ENCODE results near the gene NPC1.

NPC1 gene

DNA sequence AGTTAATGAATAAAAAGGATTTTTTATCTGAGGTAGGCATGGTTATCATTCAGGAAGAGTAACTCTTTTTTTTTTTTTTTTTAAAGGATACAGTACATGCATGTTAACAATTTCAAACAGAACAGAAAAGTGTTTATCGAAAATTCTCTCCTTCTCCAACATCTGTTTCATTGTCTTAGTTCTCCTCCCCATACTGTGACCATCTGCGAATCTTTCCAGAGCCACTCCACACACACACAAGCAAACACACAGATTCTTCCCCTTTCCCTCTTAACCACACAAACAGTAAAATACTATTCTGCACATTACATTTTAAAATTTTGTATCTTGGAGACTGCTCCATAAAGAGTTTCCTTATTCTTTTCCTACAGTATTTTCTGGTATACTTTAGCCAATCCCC, 38.0 kb downstream of the NPC1 start:
- no peak for DNase-seq (ENCODE audit: low read depth in 3 of 3)

GRCh38 chr18:23547846-23548245, 38.5 kb downstream of the NPC1 start:
- DNase-seq (ENCODE audit: low read depth in 3 of 3) = no peak

DNA sequence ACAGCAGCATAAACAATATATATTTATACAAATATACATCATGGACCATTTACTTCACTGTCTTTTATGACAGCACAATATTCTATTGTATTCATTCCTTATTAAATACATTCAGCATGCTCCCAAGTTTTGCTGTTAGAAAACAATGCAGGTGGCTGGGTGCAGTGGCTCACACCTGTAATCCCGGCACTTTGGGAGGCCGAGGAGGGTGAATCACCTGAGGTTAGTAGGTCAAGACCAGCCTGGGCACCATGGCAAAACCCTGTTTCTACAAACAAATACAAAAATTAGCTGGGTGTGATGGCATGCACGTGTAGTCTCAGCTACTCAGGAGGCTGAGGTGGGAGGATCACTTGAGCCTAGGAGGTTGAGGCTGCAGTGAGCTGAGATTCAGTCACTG, 39.0 kb downstream of the NPC1 start:
- no peak for DNase-seq (ENCODE audit: low read depth in 3 of 3)

GRCh38 chr18:23545247-23545789, 41.0 kb downstream of the NPC1 start:
- DNase-seq (ENCODE audit: low read depth in 3 of 3) = no peak

- DNase-seq (ENCODE audit: low read depth in 3 of 3) = no peak
Measured at GRCh38 chr18:23542461-23542860, 43.8 kb downstream of the NPC1 start.

GRCh38 chr18:23541349-23542093, 44.8 kb downstream of the NPC1 start:
- DNase-seq (ENCODE audit: low read depth in 3 of 3) = no peak

DNA sequence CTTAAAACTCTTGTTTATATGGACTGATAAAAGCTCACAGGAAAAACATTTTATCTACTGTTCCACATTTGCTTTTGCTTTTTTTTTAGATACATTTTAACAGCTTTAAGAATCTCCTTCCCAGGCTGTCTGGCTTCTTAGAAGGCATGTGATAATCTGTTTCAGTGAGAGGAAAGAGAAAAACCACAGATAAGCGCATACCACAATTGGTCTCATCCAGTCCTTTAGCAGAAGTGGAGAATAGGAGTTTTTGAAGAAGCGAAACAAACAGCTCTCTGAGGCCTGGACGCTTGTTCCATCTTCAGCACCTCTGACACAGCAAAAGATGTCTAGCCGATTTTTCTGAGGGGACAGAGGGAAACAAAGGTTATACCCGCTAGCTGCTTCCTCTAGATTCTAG, 45.4 kb downstream of the NPC1 start:
- DNase-seq (ENCODE audit: low read depth in 3 of 3) = no peak

GRCh38 chr18:23539911-23540525, 46.3 kb downstream of the NPC1 start:
- no peak for DNase-seq (ENCODE audit: low read depth in 3 of 3)

GRCh38 chr18:23539296-23539695, 47.0 kb downstream of the NPC1 start:
- no peak for DNase-seq (ENCODE audit: low read depth in 3 of 3)

GRCh38 chr18:23538870-23539269, 47.4 kb downstream of the NPC1 start:
- no peak for DNase-seq (ENCODE audit: low read depth in 3 of 3)

GRCh38 chr18:23538001-23538400, 48.3 kb downstream of the NPC1 start:
- DNase-seq (ENCODE audit: low read depth in 3 of 3) = no peak

DNA sequence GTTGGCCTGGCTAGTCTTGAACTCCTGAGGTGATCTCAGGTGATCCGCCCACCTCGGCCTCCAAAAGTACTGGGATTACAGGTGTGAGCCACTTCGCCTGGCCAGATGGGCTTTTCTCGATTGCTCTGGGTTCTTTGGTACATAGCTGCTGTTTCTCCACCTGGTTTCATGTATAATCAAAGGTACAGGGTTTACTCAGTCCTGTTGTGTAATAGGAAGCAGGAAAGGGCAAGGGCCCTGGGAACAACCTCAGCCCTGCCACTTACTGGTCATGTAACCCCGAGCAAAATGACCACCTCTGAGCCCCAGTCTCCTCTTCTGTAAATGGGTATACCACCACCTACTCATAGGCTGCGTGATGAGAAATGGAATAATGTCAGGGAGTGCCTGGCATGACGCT, 49.0 kb downstream of the NPC1 start:
- no peak for DNase-seq (ENCODE audit: low read depth in 3 of 3)

GRCh38 chr18:23536204-23536603, 50.1 kb downstream of the NPC1 start:
- DNase-seq (ENCODE audit: low read depth in 3 of 3) = no peak

DNA sequence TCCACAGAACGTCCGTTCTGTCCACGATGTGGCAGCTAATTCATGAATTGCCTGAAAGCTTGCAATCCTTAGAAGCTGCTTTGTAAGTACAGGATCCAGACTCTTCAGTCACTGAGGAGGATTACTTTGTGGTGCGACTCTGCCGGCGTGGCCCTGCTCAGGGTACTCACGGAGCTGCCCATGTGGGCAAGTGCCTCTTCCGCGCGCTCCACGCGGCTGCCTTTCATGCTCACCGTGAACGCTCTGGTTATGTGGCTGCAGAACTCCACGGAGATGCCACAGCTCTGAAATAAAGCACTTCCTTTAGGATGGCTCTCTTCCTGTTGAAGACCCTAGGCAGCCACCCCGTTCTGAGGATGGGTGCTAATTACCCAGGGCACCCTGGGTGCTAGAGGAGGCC, 52.0 kb downstream of the NPC1 start:
- DNase-seq (ENCODE audit: low read depth in 3 of 3) = no peak

- no peak for DNase-seq (ENCODE audit: low read depth in 3 of 3)
Measured at GRCh38 chr18:23532848-23533247, 53.5 kb downstream of the NPC1 start.

DNA sequence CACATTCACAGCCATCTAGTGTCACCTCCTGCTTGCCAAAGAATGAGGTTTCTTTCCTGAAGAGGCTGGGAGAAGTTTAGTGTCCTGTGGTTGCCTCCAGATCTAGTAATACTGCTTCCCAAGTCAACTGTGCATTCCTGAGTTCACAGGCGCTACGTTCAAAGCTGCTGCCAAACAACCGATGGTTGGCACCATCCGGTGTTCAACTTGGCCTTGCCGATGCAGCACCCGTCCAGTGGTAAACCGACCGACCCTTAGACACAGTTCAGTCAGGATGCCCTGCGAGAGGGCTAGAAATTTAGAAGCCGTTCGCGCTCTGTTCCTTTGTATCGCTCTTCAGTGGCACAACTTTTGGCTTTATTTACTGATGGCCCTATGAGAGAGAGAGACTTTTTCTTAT, 54.4 kb downstream of the NPC1 start:
- no peak for DNase-seq (ENCODE audit: low read depth in 3 of 3)

- DNase-seq (ENCODE audit: low read depth in 3 of 3) = no peak
Measured at GRCh38 chr18:23530195-23530594, 56.1 kb downstream of the NPC1 start.

GRCh38 chr18:23529604-23530003, 56.7 kb downstream of the NPC1 start:
- DNase-seq (ENCODE audit: low read depth in 3 of 3) = no peak

GRCh38 chr18:23528580-23529472, 57.5 kb downstream of the NPC1 start:
- no peak for DNase-seq (ENCODE audit: low read depth in 3 of 3)

GRCh38 chr18:23526501-23527063, 59.7 kb downstream of the NPC1 start:
- no peak for DNase-seq (ENCODE audit: low read depth in 3 of 3)

DNA sequence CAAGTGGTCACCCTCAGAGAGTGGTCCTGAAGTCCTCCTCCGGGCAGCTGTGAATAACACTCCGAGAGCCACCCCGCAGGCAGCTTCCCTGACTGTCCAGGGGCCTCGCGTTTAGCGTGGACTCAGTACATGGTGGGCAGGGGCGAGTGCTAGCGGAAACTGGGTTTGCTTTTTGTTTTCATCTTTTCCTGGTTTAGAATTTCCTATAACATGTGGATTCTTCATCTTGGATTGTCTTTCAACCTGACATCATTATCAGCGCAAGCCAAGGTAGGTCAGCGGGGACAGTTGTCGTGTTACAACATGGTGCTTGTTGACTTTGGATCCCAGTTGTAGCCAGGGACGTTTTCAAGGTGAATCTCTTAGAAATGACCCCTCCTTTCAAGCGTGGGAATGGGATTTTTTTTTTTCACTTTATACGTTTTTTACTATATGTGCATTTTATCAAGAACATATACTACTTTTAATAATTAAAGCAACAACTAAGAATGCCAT, 62.0 kb downstream of the NPC1 start:
- no peak for DNase-seq (ENCODE audit: low read depth in 3 of 3)

Data from stimulated activated CD4-positive, alpha-beta T cell treated with anti-CD3 and anti-CD28 coated beads, TNF-alpha, amount 100 ng/mL, for 4 hours (primary cell).